HG02938 (cell line): ENCODE data around the gene PILRA.
"Not testable (repeated sequence)": the region's sequence is repeated elsewhere in the genome, so short reads cannot be mapped to it uniquely, and the experiment has no call there.

Experiments used
- ATAC-seq: cut with Tn5 transposase; IDR thresholded peaks from one replicate; pipeline ENCODE4 v1.9.1; 2021; ENCODE audit warnings: mild to moderate bottlenecking, moderate library complexity; ENCODE audit not compliant: unreplicated experiment

The PILRA gene

GRCh38 chr7:100373261-100373831 is at the start of gene PILRA:
PILRA (plus strand) TSS chr7:100373487; CDS start chr7:100373657, 170 bp downstream.
- no peak for ATAC-seq

- ATAC-seq = not testable (repeated sequence)
These were observed 49.1 kb upstream of the PILRA start for GRCh38 chr7:100324194-100324593.

GRCh38 chr7:100325671-100326070 is 47.6 kb upstream of the PILRA start:
- ATAC-seq = not testable (repeated sequence)

GRCh38 chr7:100326914-100327313 is 46.4 kb upstream of the PILRA start:
- not testable (repeated sequence) for ATAC-seq

- ATAC-seq = peak; percentile 97
These were observed 37.5 kb upstream of the PILRA start for GRCh38 chr7:100335566-100336466.

GRCh38 chr7:100338083-100338696 is 35.1 kb upstream of the PILRA start:
- ATAC-seq = not testable (repeated sequence)

GRCh38 chr7:100341286-100341685 is 32.0 kb upstream of the PILRA start:
- not testable (repeated sequence) for ATAC-seq

- ATAC-seq = no peak
These were observed 30.5 kb upstream of the PILRA start for GRCh38 chr7:100342765-100343164.

GRCh38 chr7:100344124-100344559 is 29.1 kb upstream of the PILRA start:
- not testable (repeated sequence) for ATAC-seq

GRCh38 chr7:100344560-100345287 is 28.6 kb upstream of the PILRA start:
- peak; percentile 58 for ATAC-seq

GRCh38 chr7:100345288-100345672 is 28.0 kb upstream of the PILRA start:
- ATAC-seq = peak; percentile 30

GRCh38 chr7:100346921-100347320 is 26.4 kb upstream of the PILRA start:
- ATAC-seq = no peak

GRCh38 chr7:100348805-100349204 is 24.5 kb upstream of the PILRA start:
- no peak for ATAC-seq

- no peak for ATAC-seq
These were observed 23.5 kb upstream of the PILRA start for GRCh38 chr7:100349757-100350156.

GRCh38 chr7:100351657-100352058 is 21.6 kb upstream of the PILRA start:
- ATAC-seq = no peak

GRCh38 chr7:100352230-100352781 is 21.0 kb upstream of the PILRA start:
- not testable (repeated sequence) for ATAC-seq

- no peak for ATAC-seq
These were observed 20.2 kb upstream of the PILRA start for GRCh38 chr7:100352984-100353684.

- no peak for ATAC-seq
These were observed 19.5 kb upstream of the PILRA start for GRCh38 chr7:100353685-100354330.

GRCh38 chr7:100356416-100357068 is 16.7 kb upstream of the PILRA start:
- ATAC-seq = no peak
